Uterus (tissue), 2 donors: Measurements from ENCODE around the gene QKI.

ENCODE experiments used
- POLR2A ChIP-seq, 2 donors: fragments of 450-650 bp; IDR thresholded peaks; one replicate each; pipeline ENCODE4 v1.6.1; 2016; ENCODE audit warnings: antibody characterized with exemption in 2 of 2, mild to moderate bottlenecking in 1 of 2, moderate library complexity in 1 of 2
- TF ChIP-seq, protein P1 (sequence below), 4 experiments: fragments of 200-600 bp in 2 of 4; fragments of 450-650 bp in 2 of 4; sonication (generic) in 2 of 4; IDR thresholded peaks; one replicate each; pipeline ENCODE4 v1.5.1; 2016 to 2019; ENCODE audit warnings: antibody characterized with exemption in 4 of 4, mild to moderate bottlenecking in 2 of 4, moderate library complexity in 1 of 4

DNA sequence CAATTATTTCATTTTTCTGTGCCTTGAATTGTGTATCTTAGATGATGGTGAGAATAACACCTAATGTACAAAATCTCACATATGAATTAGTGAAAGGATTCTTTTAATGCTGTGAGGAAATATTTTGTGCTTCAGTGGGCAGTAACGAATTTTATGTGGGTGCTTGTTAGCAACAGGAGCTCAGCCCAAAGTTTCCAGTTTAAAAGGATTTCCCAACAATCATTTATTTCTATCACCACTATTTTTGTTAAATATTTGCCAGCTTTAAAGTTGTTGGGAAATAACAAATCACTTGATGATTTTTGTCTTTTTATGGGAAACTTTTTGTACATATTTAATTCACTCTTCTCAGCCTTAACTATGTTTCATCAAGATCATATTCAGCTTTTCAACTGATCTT lies 111.8 kb downstream of the QKI start:
- TF ChIP-seq POLR2A (IDR thresholded peaks at IDR 0.05): no peak
- TF ChIP-seq, protein P1, sequence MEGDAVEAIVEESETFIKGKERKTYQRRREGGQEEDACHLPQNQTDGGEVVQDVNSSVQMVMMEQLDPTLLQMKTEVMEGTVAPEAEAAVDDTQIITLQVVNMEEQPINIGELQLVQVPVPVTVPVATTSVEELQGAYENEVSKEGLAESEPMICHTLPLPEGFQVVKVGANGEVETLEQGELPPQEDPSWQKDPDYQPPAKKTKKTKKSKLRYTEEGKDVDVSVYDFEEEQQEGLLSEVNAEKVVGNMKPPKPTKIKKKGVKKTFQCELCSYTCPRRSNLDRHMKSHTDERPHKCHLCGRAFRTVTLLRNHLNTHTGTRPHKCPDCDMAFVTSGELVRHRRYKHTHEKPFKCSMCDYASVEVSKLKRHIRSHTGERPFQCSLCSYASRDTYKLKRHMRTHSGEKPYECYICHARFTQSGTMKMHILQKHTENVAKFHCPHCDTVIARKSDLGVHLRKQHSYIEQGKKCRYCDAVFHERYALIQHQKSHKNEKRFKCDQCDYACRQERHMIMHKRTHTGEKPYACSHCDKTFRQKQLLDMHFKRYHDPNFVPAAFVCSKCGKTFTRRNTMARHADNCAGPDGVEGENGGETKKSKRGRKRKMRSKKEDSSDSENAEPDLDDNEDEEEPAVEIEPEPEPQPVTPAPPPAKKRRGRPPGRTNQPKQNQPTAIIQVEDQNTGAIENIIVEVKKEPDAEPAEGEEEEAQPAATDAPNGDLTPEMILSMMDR (IDR thresholded peaks at IDR 0.05): no peak
